Measurements from ENCODE around the gene SLC25A33. TPM values are rescaled to one million over a fixed set of nuclear protein-coding genes. Genes with fewer than 3 reads are reported as not detected.
"Not testable (repeated sequence)": the region's sequence is repeated elsewhere in the genome, so short reads cannot be mapped to it uniquely, and the experiment has no call there.

The SLC25A33 gene
- total RNA-seq, 6 donors from 2014 or later: 2.1 to 13.2 (median 4.6) TPM

GRCh38 chr1:9615316-9616063 is 76.2 kb downstream of the SLC25A33 start:
- no peak overlapping the region for H3K27ac ChIP-seq
- H3K27me3 ChIP-seq: no peaks in the 10 kb centered on the region
- no peaks in the 10 kb centered on the region for H3K9me3 ChIP-seq
- H3K36me3 ChIP-seq: peaks cover 0 to 23% (median 16%) of the 10 kb centered on the region in 4 donors
- DNase-seq (no peak), ATAC-seq (ENCODE audit: low FRiP score in 2 of 2) (peak in 1 of 2 donors; percentile 54)
- TF ChIP-seq POLR2AphosphoS5 (IDR thresholded peaks at IDR 0.05) (no peak), CTCF (IDR thresholded peaks at IDR 0.05) (peak in 5 of 6 experiments; percentile 26 to 47 (median 41))
- peaks cover 0 to 6% (median 0%) of the 10 kb centered on the region in 4 donors for H3K4me1 ChIP-seq
- WGBS, 2 donors: 36 to 50% methylated on average over 3 to 16 of the region's 16 CpGs
- H3K4me3 ChIP-seq: no peak overlapping the region

GRCh38 chr1:9618909-9619679 is 79.8 kb downstream of the SLC25A33 start:
- Histone ChIP-seq H3K4me3 (no peak overlapping the region), H3K36me3 (no peaks in the 10 kb centered on the region), H3K4me1 (peaks cover 0 to 6% (median 0%) of the 10 kb centered on the region in 4 donors), H3K27me3 (no peaks in the 10 kb centered on the region), H3K27ac (no peak overlapping the region), H3K9me3 (no peaks in the 10 kb centered on the region)
- ATAC-seq (ENCODE audit: low FRiP score in 2 of 2) (no peak), DNase-seq (no peak)
- WGBS, 2 donors: 75 to 76% methylated on average over 18 of the region's 18 CpGs
- no peak for TF ChIP-seq CTCF (IDR thresholded peaks at IDR 0.05)
- no peak for TF ChIP-seq POLR2AphosphoS5 (IDR thresholded peaks at IDR 0.05)
- TF ChIP-seq EP300 (IDR thresholded peaks at IDR 0.05): no peak
- no peak for TF ChIP-seq POLR2A (IDR thresholded peaks at IDR 0.05)

GRCh38 chr1:9621032-9621431 is 81.8 kb downstream of the SLC25A33 start:
- no peaks in the 10 kb centered on the region for H3K9me3 ChIP-seq
- no peak for DNase-seq
- ATAC-seq (ENCODE audit: low FRiP score in 2 of 2): no peak
- H3K27ac ChIP-seq: no peak overlapping the region
- H3K36me3 ChIP-seq: no peaks in the 10 kb centered on the region
- no peak overlapping the region for H3K4me3 ChIP-seq
- no peak for TF ChIP-seq POLR2A (IDR thresholded peaks at IDR 0.05)
- no peak for TF ChIP-seq POLR2AphosphoS5 (IDR thresholded peaks at IDR 0.05)
- no peak for TF ChIP-seq EP300 (IDR thresholded peaks at IDR 0.05)
- TF ChIP-seq CTCF (IDR thresholded peaks at IDR 0.05): no peak
- H3K4me1 ChIP-seq: no peaks in the 10 kb centered on the region
- no peaks in the 10 kb centered on the region for H3K27me3 ChIP-seq

- TF ChIP-seq POLR2AphosphoS5 (IDR thresholded peaks at IDR 0.05) (no peak), CTCF (IDR thresholded peaks at IDR 0.05) (no peak), EP300 (IDR thresholded peaks at IDR 0.05) (no peak), POLR2A (IDR thresholded peaks at IDR 0.05) (no peak)
- H3K27me3 ChIP-seq: peaks cover 0 to 3% (median 0%) of the 10 kb centered on the region in 4 donors
- ATAC-seq (ENCODE audit: low FRiP score in 2 of 2) (no peak), DNase-seq (no peak)
- peaks cover 6 to 22% (median 11%) of the 10 kb centered on the region in 4 donors for H3K4me1 ChIP-seq
- H3K36me3 ChIP-seq: no peaks in the 10 kb centered on the region
- H3K27ac ChIP-seq: no peak overlapping the region
- H3K4me3 ChIP-seq: no peak overlapping the region
- no peaks in the 10 kb centered on the region for H3K9me3 ChIP-seq
- WGBS, 2 donors: 87 to 89% methylated on average over 2 of the region's 2 CpGs
Observed at GRCh38 chr1:9624081-9624480, 84.8 kb downstream of the SLC25A33 start.

- DNase-seq; H3K9me3 ChIP-seq; H3K4me3 ChIP-seq; H3K27ac ChIP-seq; H3K36me3 ChIP-seq; H3K27me3 ChIP-seq; ATAC-seq (ENCODE audit: low FRiP score in 2 of 2): not testable (repeated sequence)
- 87 to 99% methylated on average over 3 of the region's 3 CpGs for WGBS, 2 donors
- H3K4me1 ChIP-seq: peaks cover 6 to 26% (median 11%) of the 10 kb centered on the region in 4 donors
Observed at GRCh38 chr1:9625030-9625429, 85.8 kb downstream of the SLC25A33 start.
